Activated B cell treated with CpG ODN at 0.5 μM for 24 hours (primary cell): Measurements from ENCODE around the gene TIGAR. TPM values are rescaled to one million over a fixed set of nuclear protein-coding genes. Genes with fewer than 3 reads are reported as not detected.

ENCODE experiments used
- ATAC-seq: fragments of 200-7000 bp; cut with Tn5 transposase; one replicate; pipeline ENCODE4 v1.10.0; 2021; ENCODE audit warnings: low read depth, mild to moderate bottlenecking, moderate library complexity
- CTCF ChIA-PET: fragments of 350-600 bp; sonication (Branson Sonifier 250); formaldehyde crosslinking; loops from one replicate; lab custom pipeline; 2021; ENCODE audit warnings: antibody characterized with exemption; lab: Charles Lee
- POLR2A ChIA-PET: fragments of 350-600 bp; sonication (Branson Sonifier 250); formaldehyde crosslinking; loops from one replicate; lab custom pipeline; 2021; ENCODE audit warnings: antibody characterized with exemption; lab: Charles Lee
- DNase-seq: peaks from one replicate; pipeline ENCODE4 v3.0.0; 2022
- H3K27ac Mint-ChIP-seq: one replicate; pipeline ENCODE4 v1.8.0; 2020; ENCODE audit warnings: mixed read lengths
- H3K27me3 Mint-ChIP-seq: one replicate; pipeline ENCODE4 v1.8.0; 2021; ENCODE audit warnings: mixed read lengths
- H3K36me3 Mint-ChIP-seq: one replicate; pipeline ENCODE4 v1.8.0; 2021; ENCODE audit warnings: low read depth, mixed read lengths
- H3K4me1 Mint-ChIP-seq: one replicate; pipeline ENCODE4 v1.8.0; 2021; ENCODE audit warnings: mixed read lengths
- H3K4me3 Mint-ChIP-seq: one replicate; pipeline ENCODE4 v1.8.0; 2020; ENCODE audit warnings: mild to moderate bottlenecking, mixed read lengths
- H3K9me3 Mint-ChIP-seq: one replicate; pipeline ENCODE4 v1.8.0; 2020; ENCODE audit warnings: mixed read lengths
- intact Hi-C: fragments of 100-400 bp; cut with micrococcal nuclease; formaldehyde crosslinking; loops from one replicate; pipeline ENCODE4 v1.15.1; 2024
- total RNA-seq: library from RNA; stranded (reverse); gene quantifications from 2 replicates; pipeline ENCODE4 v1.2.3, GENCODE V29; 2022
- TF ChIP-seq, protein P1 (sequence below): fragments of 200-600 bp; IDR thresholded peaks from one replicate; pipeline ENCODE4 v1.8.0; 2022; ENCODE audit warnings: antibody characterized with exemption, mild to moderate bottlenecking

Gene TIGAR
- total RNA-seq, 1 donor from 2014 or later, result 10.2 TPM

DNA sequence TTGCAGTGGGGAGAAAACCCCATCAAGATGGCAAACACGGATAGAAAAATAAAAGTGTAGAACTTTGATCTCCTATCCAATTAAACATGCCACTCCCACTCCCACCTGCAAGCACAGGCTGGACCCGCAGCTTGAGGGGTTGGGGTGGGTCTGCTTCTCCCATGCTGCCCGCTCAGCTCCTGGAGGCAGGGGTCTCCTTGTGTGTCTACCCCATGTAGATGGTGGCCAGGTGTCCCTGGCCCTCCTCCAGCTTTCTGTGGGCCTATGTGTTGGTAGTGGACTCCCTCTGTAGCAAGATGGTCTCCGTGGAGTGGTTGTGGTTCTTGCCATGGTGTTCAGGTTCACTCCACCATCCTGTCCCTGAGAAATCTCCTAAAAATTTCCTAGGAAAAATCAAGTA is 82.0 kb downstream of the TIGAR start:
- Mint-ChIP-seq H3K4me3 (no peak overlapping the region), H3K27ac (no peak overlapping the region), H3K36me3 (no peaks in the 10 kb centered on the region), H3K4me1 (peaks cover 4% of the 10 kb centered on the region), H3K27me3 (peaks cover 11% of the 10 kb centered on the region), H3K9me3 (no peaks in the 10 kb centered on the region)
- CTCF ChIA-PET, result interaction anchor here (0.8 kb wide), 1 partner anchor 17 kb away, joined by 3 read pairs; no protein-coding TSS in a partner anchor
- DNase-seq (no peak), ATAC-seq (no peak)
- intact Hi-C loops, result no loop called here
- POLR2A ChIA-PET, result no interaction called here
- TF ChIP-seq, protein P1, sequence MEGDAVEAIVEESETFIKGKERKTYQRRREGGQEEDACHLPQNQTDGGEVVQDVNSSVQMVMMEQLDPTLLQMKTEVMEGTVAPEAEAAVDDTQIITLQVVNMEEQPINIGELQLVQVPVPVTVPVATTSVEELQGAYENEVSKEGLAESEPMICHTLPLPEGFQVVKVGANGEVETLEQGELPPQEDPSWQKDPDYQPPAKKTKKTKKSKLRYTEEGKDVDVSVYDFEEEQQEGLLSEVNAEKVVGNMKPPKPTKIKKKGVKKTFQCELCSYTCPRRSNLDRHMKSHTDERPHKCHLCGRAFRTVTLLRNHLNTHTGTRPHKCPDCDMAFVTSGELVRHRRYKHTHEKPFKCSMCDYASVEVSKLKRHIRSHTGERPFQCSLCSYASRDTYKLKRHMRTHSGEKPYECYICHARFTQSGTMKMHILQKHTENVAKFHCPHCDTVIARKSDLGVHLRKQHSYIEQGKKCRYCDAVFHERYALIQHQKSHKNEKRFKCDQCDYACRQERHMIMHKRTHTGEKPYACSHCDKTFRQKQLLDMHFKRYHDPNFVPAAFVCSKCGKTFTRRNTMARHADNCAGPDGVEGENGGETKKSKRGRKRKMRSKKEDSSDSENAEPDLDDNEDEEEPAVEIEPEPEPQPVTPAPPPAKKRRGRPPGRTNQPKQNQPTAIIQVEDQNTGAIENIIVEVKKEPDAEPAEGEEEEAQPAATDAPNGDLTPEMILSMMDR, result no peak

Other genes starting within 250 kb of the TIGAR start
- gene CCND2, start 47.5 kb upstream of the TIGAR start, total RNA-seq, result 230 and 237 TPM in 2 replicates
- gene FGF23, start 58.5 kb downstream of the TIGAR start, total RNA-seq, result not detected in 2 replicates
- gene FGF6, start 124.6 kb downstream of the TIGAR start, total RNA-seq, result not detected in 2 replicates
- gene RAD51AP1, start 217.7 kb downstream of the TIGAR start, total RNA-seq, result 5.6 and 5.9 TPM in 2 replicates
- gene DYRK4, start 241.0 kb downstream of the TIGAR start, total RNA-seq, result 19.0 and 22.1 TPM in 2 replicates